ENCODE results near the gene SLC9A7.

SLC9A7 gene

GRCh38 chrX:46554942-46555341, 204.0 kb downstream of the SLC9A7 start:
- TF ChIP-seq CTCF (IDR thresholded peaks at IDR 0.05; ENCODE audit: insufficient read depth, low read length, poor library complexity, severe bottlenecking), result no peak
- no peaks in the 10 kb centered on the region for H3K27me3 ChIP-seq (replicated peaks; ENCODE audit: control insufficient read depth, insufficient read depth, low read length)
- no peaks in the 10 kb centered on the region for H3K36me3 ChIP-seq (ENCODE audit: control insufficient read depth, insufficient read depth, low read length)
- no peak for DNase-seq (ENCODE audit: extremely low read depth, insufficient read length)
- H3K4me3 ChIP-seq (replicated peaks; ENCODE audit: low read depth, low read length), result no peak overlapping the region

GRCh38 chrX:46553935-46554334, 205.0 kb downstream of the SLC9A7 start:
- no peak for TF ChIP-seq CTCF (IDR thresholded peaks at IDR 0.05; ENCODE audit: insufficient read depth, low read length, poor library complexity, severe bottlenecking)
- no peak for DNase-seq (ENCODE audit: extremely low read depth, insufficient read length)
- H3K4me3 ChIP-seq (replicated peaks; ENCODE audit: low read depth, low read length), result no peak overlapping the region
- no peaks in the 10 kb centered on the region for H3K27me3 ChIP-seq (replicated peaks; ENCODE audit: control insufficient read depth, insufficient read depth, low read length)
- no peaks in the 10 kb centered on the region for H3K36me3 ChIP-seq (ENCODE audit: control insufficient read depth, insufficient read depth, low read length)

- Histone ChIP-seq H3K36me3 (ENCODE audit: control insufficient read depth, insufficient read depth, low read length) (no peaks in the 10 kb centered on the region), H3K4me3 (replicated peaks; ENCODE audit: low read depth, low read length) (no peak overlapping the region), H3K27me3 (replicated peaks; ENCODE audit: control insufficient read depth, insufficient read depth, low read length) (no peaks in the 10 kb centered on the region)
- TF ChIP-seq CTCF (IDR thresholded peaks at IDR 0.05; ENCODE audit: insufficient read depth, low read length, poor library complexity, severe bottlenecking), result no peak
- no peak for DNase-seq (ENCODE audit: extremely low read depth, insufficient read length)
Observed at GRCh38 chrX:46551494-46552128, 207.3 kb downstream of the SLC9A7 start.

GRCh38 chrX:46549914-46550313, 209.0 kb downstream of the SLC9A7 start:
- DNase-seq (ENCODE audit: extremely low read depth, insufficient read length), result no peak
- no peaks in the 10 kb centered on the region for H3K36me3 ChIP-seq (ENCODE audit: control insufficient read depth, insufficient read depth, low read length)
- H3K27me3 ChIP-seq (replicated peaks; ENCODE audit: control insufficient read depth, insufficient read depth, low read length), result no peaks in the 10 kb centered on the region
- TF ChIP-seq CTCF (IDR thresholded peaks at IDR 0.05; ENCODE audit: insufficient read depth, low read length, poor library complexity, severe bottlenecking), result no peak
- no peak overlapping the region for H3K4me3 ChIP-seq (replicated peaks; ENCODE audit: low read depth, low read length)

All from GM06990 (cell line).